ENCODE results near the gene CRB1.
"Not testable (repeated sequence)": the region's sequence is repeated elsewhere in the genome, so short reads cannot be mapped to it uniquely, and the experiment has no call there.

The CRB1 gene

GRCh38 chr1:197397895-197398294, 129.8 kb downstream of the CRB1 start:
- ChIA-PET CTCF (no interaction called here), POLR2A (no interaction called here)
- no peak for DNase-seq (ENCODE audit: extremely low spot score)
- TF ChIP-seq NFRKB (IDR thresholded peaks at IDR 0.05), result no peak
- TF ChIP-seq ZNF384 (IDR thresholded peaks at IDR 0.05), result no peak
- no peak for TF ChIP-seq LEF1 (IDR thresholded peaks at IDR 0.05; ENCODE audit: borderline replicate concordance)
- no peak for TF ChIP-seq BHLHE40 (IDR thresholded peaks at IDR 0.05; ENCODE audit: borderline replicate concordance)
- TF ChIP-seq, protein P1, sequence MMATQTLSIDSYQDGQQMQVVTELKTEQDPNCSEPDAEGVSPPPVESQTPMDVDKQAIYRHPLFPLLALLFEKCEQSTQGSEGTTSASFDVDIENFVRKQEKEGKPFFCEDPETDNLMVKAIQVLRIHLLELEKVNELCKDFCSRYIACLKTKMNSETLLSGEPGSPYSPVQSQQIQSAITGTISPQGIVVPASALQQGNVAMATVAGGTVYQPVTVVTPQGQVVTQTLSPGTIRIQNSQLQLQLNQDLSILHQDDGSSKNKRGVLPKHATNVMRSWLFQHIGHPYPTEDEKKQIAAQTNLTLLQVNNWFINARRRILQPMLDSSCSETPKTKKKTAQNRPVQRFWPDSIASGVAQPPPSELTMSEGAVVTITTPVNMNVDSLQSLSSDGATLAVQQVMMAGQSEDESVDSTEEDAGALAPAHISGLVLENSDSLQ (IDR thresholded peaks at IDR 0.05), result no peak
- TF ChIP-seq CTBP1 (IDR thresholded peaks at IDR 0.05; ENCODE audit: borderline replicate concordance), result no peak
- no peak for TF ChIP-seq FOXA1 (IDR thresholded peaks at IDR 0.05)
- no peak for TF ChIP-seq HDGF (IDR thresholded peaks at IDR 0.05; ENCODE audit: borderline replicate concordance)

- TF ChIP-seq, protein P1 (IDR thresholded peaks at IDR 0.05), result peak; percentile 86
- TF ChIP-seq ARNT (IDR thresholded peaks at IDR 0.05) (no peak), CTBP1 (IDR thresholded peaks at IDR 0.05; ENCODE audit: borderline replicate concordance) (no peak), ZNF384 (IDR thresholded peaks at IDR 0.05) (peak; percentile 98), L3MBTL2 (conservative IDR thresholded peaks at IDR 0.05) (no peak), BHLHE40 (IDR thresholded peaks at IDR 0.05; ENCODE audit: borderline replicate concordance) (no peak)
- ChIA-PET POLR2A (no interaction called here), CTCF (interaction anchor here (0.7 to 1.1 kb wide), 3 partner anchors 49 to 1251 kb away, joined by 3 read pairs; no protein-coding TSS in a partner anchor)
- peak; percentile 68 for DNase-seq (ENCODE audit: extremely low spot score)
Observed at GRCh38 chr1:197399755-197400521, 131.9 kb downstream of the CRB1 start.

DNA sequence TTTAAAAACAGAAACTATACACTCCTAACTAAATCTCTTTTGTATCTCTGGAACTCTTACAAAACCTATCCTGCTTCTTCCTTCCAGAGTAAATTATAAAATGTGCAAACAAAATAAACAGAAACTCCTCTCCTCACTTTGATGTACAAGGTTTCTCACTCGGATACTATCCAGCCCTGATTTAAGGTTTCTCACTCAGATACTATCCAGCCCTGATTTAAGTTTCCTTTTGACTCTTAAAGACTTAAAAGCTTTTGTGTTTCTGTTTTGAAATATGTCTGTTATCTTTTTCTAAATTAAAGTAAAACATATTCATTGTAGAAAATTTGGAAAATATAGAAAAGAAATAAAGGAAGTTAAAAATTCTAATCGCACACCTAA, 132.5 kb downstream of the CRB1 start:
- POLR2A ChIA-PET, result no interaction called here
- TF ChIP-seq BHLHE40 (IDR thresholded peaks at IDR 0.05; ENCODE audit: borderline replicate concordance) (no peak), L3MBTL2 (conservative IDR thresholded peaks at IDR 0.05) (no peak)
- no peak for DNase-seq (ENCODE audit: extremely low spot score)
- CTCF ChIA-PET, result interaction anchor here (0.7 to 1.1 kb wide), 3 partner anchors 49 to 1250 kb away, joined by 3 read pairs; no protein-coding TSS in a partner anchor

GRCh38 chr1:197402189-197402588, 134.1 kb downstream of the CRB1 start:
- TF ChIP-seq HDGF (IDR thresholded peaks at IDR 0.05; ENCODE audit: borderline replicate concordance) (no peak), FOXM1 (IDR thresholded peaks at IDR 0.05; ENCODE audit: borderline replicate concordance) (no peak), L3MBTL2 (conservative IDR thresholded peaks at IDR 0.05) (no peak), NFRKB (IDR thresholded peaks at IDR 0.05) (no peak), FOXA1 (IDR thresholded peaks at IDR 0.05) (no peak), ARNT (IDR thresholded peaks at IDR 0.05) (no peak), ZNF384 (IDR thresholded peaks at IDR 0.05) (no peak), SP1 (IDR thresholded peaks at IDR 0.05) (no peak), FOXK2 (IDR thresholded peaks at IDR 0.05) (no peak), BHLHE40 (IDR thresholded peaks at IDR 0.05; ENCODE audit: borderline replicate concordance) (no peak), SUZ12 (IDR thresholded peaks at IDR 0.05) (no peak), TARDBP (IDR thresholded peaks at IDR 0.05) (no peak), LEF1 (IDR thresholded peaks at IDR 0.05; ENCODE audit: borderline replicate concordance) (no peak), CTBP1 (IDR thresholded peaks at IDR 0.05; ENCODE audit: borderline replicate concordance) (no peak), ELF4 (IDR thresholded peaks at IDR 0.05) (no peak)
- TF ChIP-seq, protein P1 (IDR thresholded peaks at IDR 0.05), result no peak
- ChIA-PET POLR2A (no interaction called here), CTCF (no interaction called here)
- no peak for DNase-seq (ENCODE audit: extremely low spot score)

GRCh38 chr1:197404774-197405173, 136.7 kb downstream of the CRB1 start:
- POLR2A ChIA-PET; DNase-seq (ENCODE audit: extremely low spot score); CTCF ChIA-PET: not testable (repeated sequence)

DNA sequence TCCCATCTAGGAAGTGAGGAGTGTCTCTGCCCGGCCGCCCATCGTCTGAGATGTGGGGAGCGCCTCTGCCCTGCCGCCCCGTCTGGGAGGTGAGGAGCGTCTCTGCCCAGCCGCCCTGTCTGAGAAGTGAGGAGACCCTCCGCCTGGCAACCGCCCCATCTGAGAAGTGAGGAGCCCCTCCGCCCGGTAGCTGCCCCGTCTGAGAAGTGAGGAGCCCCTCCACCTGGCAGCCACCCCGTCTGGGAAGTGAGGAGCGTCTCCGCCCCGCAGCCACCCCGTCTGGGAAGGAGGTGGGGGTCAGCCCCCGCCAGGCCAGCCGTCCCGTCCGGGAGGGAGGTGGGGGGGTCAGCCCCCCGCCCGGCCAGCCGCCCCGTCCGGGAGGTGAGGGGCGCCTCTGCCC, 137.6 kb downstream of the CRB1 start:
- DNase-seq (ENCODE audit: extremely low spot score); POLR2A ChIA-PET; CTCF ChIA-PET: not testable (repeated sequence)

DNA sequence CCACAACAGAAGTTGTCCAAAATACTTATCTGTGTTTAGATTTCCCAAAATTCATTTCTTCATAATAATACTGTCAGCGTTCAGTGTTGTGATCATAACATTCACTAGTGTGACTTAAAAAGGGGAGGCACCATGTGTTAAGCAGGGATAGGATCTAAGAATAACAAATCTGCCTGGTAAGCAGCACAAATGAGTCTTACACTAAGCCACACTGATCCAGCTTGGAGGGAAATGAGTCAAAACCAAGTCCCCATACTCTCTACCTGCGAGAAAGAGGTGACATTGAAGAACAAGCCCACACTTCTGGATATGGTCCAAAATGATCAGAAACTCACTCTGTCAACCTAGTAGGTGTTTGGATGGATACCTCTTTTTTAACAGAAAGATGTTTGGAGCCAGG, 145.5 kb downstream of the CRB1 start:
- TF ChIP-seq TARDBP (IDR thresholded peaks at IDR 0.05), result no peak
- no peak for TF ChIP-seq HDGF (IDR thresholded peaks at IDR 0.05; ENCODE audit: borderline replicate concordance)
- no peak for TF ChIP-seq SP1 (IDR thresholded peaks at IDR 0.05)
- CTCF ChIA-PET, result no interaction called here

More for the DNA sequence above, 145.5 kb downstream of the CRB1 start:
- DNase-seq (ENCODE audit: extremely low spot score), result no peak
- POLR2A ChIA-PET, result no interaction called here
